Measurements from ENCODE around the gene CEACAM7. TPM values are rescaled to one million over a fixed set of nuclear protein-coding genes. Genes with fewer than 3 reads are reported as not detected.
A peak's percentile ranks its signal among the peaks of the same experiment; 100 is the strongest.
"Not testable (repeated sequence)": the region's sequence is repeated elsewhere in the genome, so short reads cannot be mapped to it uniquely, and the experiment has no call there.

Gene CEACAM7
- total RNA-seq, 4 donors from 2014 or later = 0.49 to 1.8 (median 0.51) TPM; not detected in 1

GRCh38 chr19:41657157-41657556 lies 30.9 kb downstream of the CEACAM7 start:
- DNase-seq = no peak
- intact Hi-C loops (cut with DNase I; ENCODE audit: low total_unique reads) = no loop called here
- H3K36me3 ChIP-seq = no peaks in the 10 kb centered on the region

GRCh38 chr19:41656756-41657155 lies 31.3 kb downstream of the CEACAM7 start:
- H3K27ac ChIP-seq; H3K4me1 ChIP-seq; intact Hi-C loops (cut with DNase I; ENCODE audit: low total_unique reads); H3K4me3 ChIP-seq; H3K27me3 ChIP-seq; DNase-seq; H3K36me3 ChIP-seq; H3K9me3 ChIP-seq: not testable (repeated sequence)

More at GRCh38 chr19:41657157-41657556, 30.9 kb downstream of the CEACAM7 start:
- Histone ChIP-seq H3K27me3 (no peaks in the 10 kb centered on the region), H3K9me3 (no peaks in the 10 kb centered on the region), H3K27ac (no peak overlapping the region), H3K4me1 (no peaks in the 10 kb centered on the region), H3K4me3 (no peak overlapping the region)
- TF ChIP-seq POLR2A (IDR thresholded peaks at IDR 0.05) = no peak

GRCh38 chr19:41652250-41652649 lies 35.8 kb downstream of the CEACAM7 start:
- no peaks in the 10 kb centered on the region for H3K36me3 ChIP-seq
- H3K27me3 ChIP-seq = no peaks in the 10 kb centered on the region
- no peak for DNase-seq
- TF ChIP-seq CTCF (IDR thresholded peaks at IDR 0.05) (no peak), POLR2A (IDR thresholded peaks at IDR 0.05) (no peak)
- no peaks in the 10 kb centered on the region for H3K9me3 ChIP-seq
- H3K4me3 ChIP-seq = no peak overlapping the region
- no peak overlapping the region for H3K27ac ChIP-seq
- intact Hi-C loops (cut with DNase I; ENCODE audit: low total_unique reads) = no loop called here
- H3K4me1 ChIP-seq = no peaks in the 10 kb centered on the region

- Histone ChIP-seq H3K4me1 (no peaks in the 10 kb centered on the region), H3K27me3 (no peaks in the 10 kb centered on the region), H3K36me3 (no peaks in the 10 kb centered on the region), H3K9me3 (no peaks in the 10 kb centered on the region), H3K27ac (no peak overlapping the region), H3K4me3 (no peak overlapping the region)
- DNase-seq = no peak
- intact Hi-C loops (cut with DNase I; ENCODE audit: low total_unique reads) = no loop called here
- TF ChIP-seq CTCF (IDR thresholded peaks at IDR 0.05) = no peak
- no peak for TF ChIP-seq POLR2A (IDR thresholded peaks at IDR 0.05)
These were observed 38.2 kb downstream of the CEACAM7 start for GRCh38 chr19:41649827-41650226.

GRCh38 chr19:41646589-41647204 lies 41.4 kb downstream of the CEACAM7 start:
- Histone ChIP-seq H3K36me3 (no peaks in the 10 kb centered on the region), H3K27me3 (no peaks in the 10 kb centered on the region), H3K4me1 (no peaks in the 10 kb centered on the region), H3K27ac (no peak overlapping the region), H3K4me3 (no peak overlapping the region), H3K9me3 (no peaks in the 10 kb centered on the region)
- no peak for DNase-seq
- TF ChIP-seq CTCF (IDR thresholded peaks at IDR 0.05) (no peak), POLR2A (IDR thresholded peaks at IDR 0.05) (no peak)
- intact Hi-C loops (cut with DNase I; ENCODE audit: low total_unique reads) = no loop called here

GRCh38 chr19:41641879-41642485 lies 46.1 kb downstream of the CEACAM7 start:
- intact Hi-C loops (cut with DNase I; ENCODE audit: low total_unique reads) = no loop called here
- no peak for DNase-seq
- Histone ChIP-seq H3K9me3 (no peaks in the 10 kb centered on the region), H3K36me3 (no peaks in the 10 kb centered on the region), H3K4me1 (no peaks in the 10 kb centered on the region), H3K4me3 (no peak overlapping the region), H3K27me3 (no peaks in the 10 kb centered on the region), H3K27ac (no peak overlapping the region)
- TF ChIP-seq CTCF (IDR thresholded peaks at IDR 0.05) (peak; percentile 44 to 56 (median 46)), POLR2A (IDR thresholded peaks at IDR 0.05) (no peak)
